Uterus (tissue), 2 donors: Measurements from ENCODE around the gene BICRA.

Source experiments
- POLR2A ChIP-seq, 2 donors: fragments of 450-650 bp; IDR thresholded peaks; one replicate each; pipeline ENCODE4 v1.6.1; 2016; ENCODE audit warnings: antibody characterized with exemption in 2 of 2, mild to moderate bottlenecking in 1 of 2, moderate library complexity in 1 of 2
- TF ChIP-seq, protein P1 (sequence below), 4 experiments: fragments of 200-600 bp in 2 of 4; fragments of 450-650 bp in 2 of 4; sonication (generic) in 2 of 4; IDR thresholded peaks; one replicate each; pipeline ENCODE4 v1.5.1; 2016 to 2019; ENCODE audit warnings: antibody characterized with exemption in 4 of 4, mild to moderate bottlenecking in 2 of 4, moderate library complexity in 1 of 4

DNA sequence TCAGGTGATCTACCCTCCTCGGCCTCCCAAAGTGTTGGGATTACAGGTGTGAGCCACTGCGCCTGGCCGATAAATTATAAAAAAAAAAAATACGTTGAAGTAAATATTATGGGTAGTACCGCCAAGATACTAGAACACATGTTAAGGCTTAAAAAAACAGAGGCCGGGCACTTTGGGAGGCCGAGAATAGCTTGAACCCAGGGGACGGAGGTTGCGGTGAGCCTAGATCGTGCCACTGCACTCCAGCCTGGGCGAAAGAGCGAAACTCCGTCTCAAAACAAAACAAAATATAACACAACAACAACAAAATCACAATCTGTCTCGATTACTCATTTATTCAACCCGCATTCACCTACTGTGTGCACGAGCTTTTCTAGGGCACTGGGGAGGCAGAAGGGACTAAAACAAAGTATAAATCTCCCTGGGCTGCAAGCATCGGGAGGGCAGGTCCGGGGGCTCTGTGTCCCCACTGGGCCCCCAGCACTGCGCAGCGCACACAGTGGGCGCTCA lies 1.3 kb upstream of the BICRA start:
- TF ChIP-seq, protein P1, sequence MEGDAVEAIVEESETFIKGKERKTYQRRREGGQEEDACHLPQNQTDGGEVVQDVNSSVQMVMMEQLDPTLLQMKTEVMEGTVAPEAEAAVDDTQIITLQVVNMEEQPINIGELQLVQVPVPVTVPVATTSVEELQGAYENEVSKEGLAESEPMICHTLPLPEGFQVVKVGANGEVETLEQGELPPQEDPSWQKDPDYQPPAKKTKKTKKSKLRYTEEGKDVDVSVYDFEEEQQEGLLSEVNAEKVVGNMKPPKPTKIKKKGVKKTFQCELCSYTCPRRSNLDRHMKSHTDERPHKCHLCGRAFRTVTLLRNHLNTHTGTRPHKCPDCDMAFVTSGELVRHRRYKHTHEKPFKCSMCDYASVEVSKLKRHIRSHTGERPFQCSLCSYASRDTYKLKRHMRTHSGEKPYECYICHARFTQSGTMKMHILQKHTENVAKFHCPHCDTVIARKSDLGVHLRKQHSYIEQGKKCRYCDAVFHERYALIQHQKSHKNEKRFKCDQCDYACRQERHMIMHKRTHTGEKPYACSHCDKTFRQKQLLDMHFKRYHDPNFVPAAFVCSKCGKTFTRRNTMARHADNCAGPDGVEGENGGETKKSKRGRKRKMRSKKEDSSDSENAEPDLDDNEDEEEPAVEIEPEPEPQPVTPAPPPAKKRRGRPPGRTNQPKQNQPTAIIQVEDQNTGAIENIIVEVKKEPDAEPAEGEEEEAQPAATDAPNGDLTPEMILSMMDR (IDR thresholded peaks at IDR 0.05) = no peak
- TF ChIP-seq POLR2A (IDR thresholded peaks at IDR 0.05) = no peak
